ENCODE measurements around the gene CREB5.

The CREB5 gene

DNA sequence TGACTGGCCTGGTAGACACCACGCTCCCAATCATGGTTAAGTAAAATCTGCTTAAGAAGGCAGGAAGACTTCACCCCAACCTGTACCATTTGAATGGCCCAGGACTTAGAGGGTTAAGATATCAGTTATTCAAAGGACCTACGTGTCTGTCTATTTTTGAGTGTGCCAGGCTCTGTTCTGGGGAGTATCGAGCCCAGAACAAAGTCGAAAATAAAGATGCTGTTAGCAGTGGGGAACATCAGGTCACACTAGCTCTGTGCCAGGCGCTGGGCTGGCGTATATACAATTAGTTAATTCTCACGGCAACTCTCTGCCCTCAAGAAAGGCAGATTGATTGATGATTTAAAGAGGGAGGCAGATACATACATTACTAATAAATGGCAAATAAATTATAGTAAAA, 40.5 kb upstream of the CREB5 start:
- Histone ChIP-seq H3K36me3 (ENCODE audit: control insufficient read depth, insufficient read depth, low read length) (no peaks in the 10 kb centered on the region), H3K27me3 (ENCODE audit: control insufficient read depth, insufficient read depth, low read length) (no peaks in the 10 kb centered on the region), H3K4me2 (ENCODE audit: low read length) (no peak overlapping the region), H3K79me2 (no peaks in the 10 kb centered on the region), H3K27ac (no peak overlapping the region), H3K4me1 (no peaks in the 10 kb centered on the region), H3K9ac (no peak overlapping the region), H3K4me3 (ENCODE audit: low read depth, low read length) (no peak overlapping the region), H2AFZ (no peak overlapping the region), H3K9me3 (ENCODE audit: control insufficient read depth, low read length) (no peaks in the 10 kb centered on the region)
- TF ChIP-seq, protein P1, sequence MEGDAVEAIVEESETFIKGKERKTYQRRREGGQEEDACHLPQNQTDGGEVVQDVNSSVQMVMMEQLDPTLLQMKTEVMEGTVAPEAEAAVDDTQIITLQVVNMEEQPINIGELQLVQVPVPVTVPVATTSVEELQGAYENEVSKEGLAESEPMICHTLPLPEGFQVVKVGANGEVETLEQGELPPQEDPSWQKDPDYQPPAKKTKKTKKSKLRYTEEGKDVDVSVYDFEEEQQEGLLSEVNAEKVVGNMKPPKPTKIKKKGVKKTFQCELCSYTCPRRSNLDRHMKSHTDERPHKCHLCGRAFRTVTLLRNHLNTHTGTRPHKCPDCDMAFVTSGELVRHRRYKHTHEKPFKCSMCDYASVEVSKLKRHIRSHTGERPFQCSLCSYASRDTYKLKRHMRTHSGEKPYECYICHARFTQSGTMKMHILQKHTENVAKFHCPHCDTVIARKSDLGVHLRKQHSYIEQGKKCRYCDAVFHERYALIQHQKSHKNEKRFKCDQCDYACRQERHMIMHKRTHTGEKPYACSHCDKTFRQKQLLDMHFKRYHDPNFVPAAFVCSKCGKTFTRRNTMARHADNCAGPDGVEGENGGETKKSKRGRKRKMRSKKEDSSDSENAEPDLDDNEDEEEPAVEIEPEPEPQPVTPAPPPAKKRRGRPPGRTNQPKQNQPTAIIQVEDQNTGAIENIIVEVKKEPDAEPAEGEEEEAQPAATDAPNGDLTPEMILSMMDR (IDR thresholded peaks at IDR 0.05), result no peak

DNA sequence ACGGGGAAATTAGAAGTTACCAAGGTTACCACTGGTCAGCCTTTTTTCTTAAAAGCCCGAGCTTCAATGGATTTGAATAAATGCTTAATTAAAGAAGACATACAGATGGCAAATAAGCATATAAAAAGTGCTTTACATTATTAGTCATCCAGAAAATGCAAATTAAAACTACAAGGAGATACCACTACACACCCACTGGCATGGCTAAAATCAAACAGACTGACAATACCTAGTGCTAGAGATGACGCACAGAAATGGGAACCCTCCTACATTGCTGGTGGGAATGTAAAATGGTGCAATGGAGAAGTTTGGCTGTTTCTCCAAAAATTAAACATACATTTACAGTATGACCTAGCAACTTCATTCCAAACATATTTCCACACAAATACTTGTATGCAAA, 38.3 kb upstream of the CREB5 start:
- H2AFZ ChIP-seq, result no peak overlapping the region
- no peaks in the 10 kb centered on the region for H3K79me2 ChIP-seq
- no peaks in the 10 kb centered on the region for H3K4me1 ChIP-seq
- no peak overlapping the region for H3K9ac ChIP-seq
- no peaks in the 10 kb centered on the region for H3K36me3 ChIP-seq (ENCODE audit: control insufficient read depth, insufficient read depth, low read length)
- H3K27ac ChIP-seq, result no peak overlapping the region
- no peaks in the 10 kb centered on the region for H3K9me3 ChIP-seq (ENCODE audit: control insufficient read depth, low read length)
- H3K27me3 ChIP-seq (ENCODE audit: control insufficient read depth, insufficient read depth, low read length), result no peaks in the 10 kb centered on the region
- no peak overlapping the region for H3K4me2 ChIP-seq (ENCODE audit: low read length)
- TF ChIP-seq, protein P1 (IDR thresholded peaks at IDR 0.05), result no peak
- H3K4me3 ChIP-seq (ENCODE audit: low read depth, low read length), result no peak overlapping the region

DNA sequence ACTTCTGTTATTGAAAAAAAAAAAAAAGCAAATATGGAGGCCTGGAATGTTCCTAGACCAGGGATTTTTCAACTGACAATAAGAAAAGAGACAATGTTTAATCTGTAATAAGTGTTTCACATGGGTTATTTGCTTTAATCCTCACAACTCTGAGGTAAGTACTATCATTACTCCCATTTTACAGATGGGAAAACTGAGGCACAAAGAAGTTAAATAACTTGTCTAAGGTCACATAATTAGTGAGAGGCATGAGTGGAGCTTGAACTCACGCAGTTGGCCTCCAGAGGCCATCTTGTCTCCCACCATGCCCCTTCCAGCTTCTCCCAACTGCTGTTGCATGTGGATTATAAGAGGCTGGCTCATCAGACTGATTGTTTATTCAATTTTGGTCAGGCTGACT, 36.6 kb upstream of the CREB5 start:
- Histone ChIP-seq H3K27me3 (ENCODE audit: control insufficient read depth, insufficient read depth, low read length) (no peaks in the 10 kb centered on the region), H3K9ac (no peak overlapping the region), H3K4me1 (no peaks in the 10 kb centered on the region), H2AFZ (no peak overlapping the region), H3K4me3 (ENCODE audit: low read depth, low read length) (no peak overlapping the region), H3K9me3 (ENCODE audit: control insufficient read depth, low read length) (no peaks in the 10 kb centered on the region), H3K27ac (no peak overlapping the region), H3K4me2 (ENCODE audit: low read length) (no peak overlapping the region), H3K36me3 (ENCODE audit: control insufficient read depth, insufficient read depth, low read length) (no peaks in the 10 kb centered on the region), H3K79me2 (no peaks in the 10 kb centered on the region)
- TF ChIP-seq, protein P1 (IDR thresholded peaks at IDR 0.05), result no peak

DNA sequence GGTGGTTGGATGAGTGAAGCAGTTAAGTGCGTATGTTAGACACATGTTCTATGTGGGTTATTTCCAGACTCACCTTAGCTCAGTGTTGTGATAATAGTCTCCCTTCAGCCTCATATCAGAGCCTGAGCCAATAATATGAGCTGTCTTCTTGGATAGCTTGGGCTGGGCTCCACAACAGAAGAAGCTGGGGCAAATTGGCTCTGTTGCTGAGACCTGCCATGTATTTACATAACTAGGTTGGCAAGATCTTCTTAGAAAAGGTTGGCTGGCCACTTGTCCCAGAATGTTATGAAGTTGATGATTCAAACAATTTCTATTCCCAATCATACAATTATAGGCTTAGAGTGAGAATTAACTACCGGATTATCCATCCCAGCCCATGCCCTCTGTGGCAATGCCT, 35.7 kb upstream of the CREB5 start:
- no peak overlapping the region for H3K9ac ChIP-seq
- H3K27ac ChIP-seq, result no peak overlapping the region
- no peaks in the 10 kb centered on the region for H3K27me3 ChIP-seq (ENCODE audit: control insufficient read depth, insufficient read depth, low read length)
- H2AFZ ChIP-seq, result no peak overlapping the region
- no peaks in the 10 kb centered on the region for H3K79me2 ChIP-seq
- H3K4me1 ChIP-seq, result no peaks in the 10 kb centered on the region
- no peak overlapping the region for H3K4me3 ChIP-seq (ENCODE audit: low read depth, low read length)
- H3K4me2 ChIP-seq (ENCODE audit: low read length), result no peak overlapping the region
- H3K36me3 ChIP-seq (ENCODE audit: control insufficient read depth, insufficient read depth, low read length), result no peaks in the 10 kb centered on the region
- no peaks in the 10 kb centered on the region for H3K9me3 ChIP-seq (ENCODE audit: control insufficient read depth, low read length)
- TF ChIP-seq, protein P1 (IDR thresholded peaks at IDR 0.05), result no peak

DNA sequence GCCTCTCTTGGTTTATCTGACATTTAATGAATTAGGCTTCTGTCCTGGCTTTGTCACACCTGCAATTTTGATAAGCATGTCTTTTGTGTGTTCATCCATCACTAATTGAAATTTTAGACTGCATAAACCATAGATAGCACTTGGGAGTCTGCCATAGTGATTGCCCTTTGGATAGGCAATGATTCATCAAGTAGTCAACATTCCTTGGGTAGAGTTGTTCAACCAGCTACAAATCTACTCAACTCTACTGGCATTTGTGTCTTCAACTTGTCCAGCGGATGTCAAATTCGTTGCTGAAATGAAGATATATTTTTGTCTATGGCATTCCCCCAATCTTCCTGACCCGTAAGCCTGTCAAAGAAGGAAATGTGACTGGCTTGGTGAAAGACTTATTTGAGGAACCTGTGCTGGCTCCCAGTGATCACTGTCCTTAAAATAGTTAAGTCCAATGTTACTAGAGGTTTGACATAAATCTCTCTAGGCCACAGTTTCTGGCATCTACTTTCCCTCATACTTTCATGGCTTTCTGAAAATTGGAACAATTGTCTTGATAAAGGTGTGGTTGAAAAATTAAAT, 33.7 kb upstream of the CREB5 start:
- Histone ChIP-seq H3K4me3 (ENCODE audit: low read depth, low read length) (no peak overlapping the region), H3K27ac (no peak overlapping the region), H3K4me1 (no peaks in the 10 kb centered on the region), H3K27me3 (ENCODE audit: control insufficient read depth, insufficient read depth, low read length) (no peaks in the 10 kb centered on the region), H2AFZ (no peak overlapping the region), H3K9me3 (ENCODE audit: control insufficient read depth, low read length) (no peaks in the 10 kb centered on the region), H3K79me2 (no peaks in the 10 kb centered on the region), H3K4me2 (ENCODE audit: low read length) (no peak overlapping the region), H3K9ac (no peak overlapping the region), H3K36me3 (ENCODE audit: control insufficient read depth, insufficient read depth, low read length) (no peaks in the 10 kb centered on the region)
- TF ChIP-seq, protein P1 (IDR thresholded peaks at IDR 0.05), result no peak
